HG02571 (cell line): ENCODE results near the gene DNAJB8.

Experiments used
- ATAC-seq: cut with Tn5 transposase; IDR thresholded peaks from one replicate; pipeline ENCODE4 v1.9.1; 2021; ENCODE audit warnings: mild to moderate bottlenecking, moderate library complexity; ENCODE audit not compliant: unreplicated experiment

DNAJB8 gene

DNA sequence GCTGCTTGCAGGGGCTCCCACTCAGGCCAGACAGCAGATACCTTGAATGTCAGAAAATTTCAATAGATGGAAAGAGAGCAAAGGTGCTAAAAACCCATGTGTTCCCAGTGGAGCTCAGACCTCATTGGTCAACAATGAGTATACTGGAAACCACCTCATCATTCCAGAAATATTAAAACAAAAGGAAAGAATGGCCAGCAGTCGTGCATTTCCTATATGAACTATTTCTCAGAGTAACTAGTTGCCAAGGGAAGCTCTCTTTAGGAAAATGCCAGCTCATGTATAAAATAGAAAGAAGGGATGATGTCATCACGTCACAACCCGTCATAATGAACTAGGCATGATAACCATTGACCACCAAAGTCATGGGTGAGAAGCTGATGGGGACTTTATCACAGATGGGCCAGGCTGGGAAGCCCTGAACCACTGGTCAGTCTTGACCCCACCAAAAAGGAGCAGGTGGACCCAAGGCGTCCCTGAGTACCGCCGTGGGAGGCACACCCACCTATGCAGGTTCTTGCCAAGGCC, 17.5 kb downstream of the DNAJB8 start:
- no peak for ATAC-seq

DNA sequence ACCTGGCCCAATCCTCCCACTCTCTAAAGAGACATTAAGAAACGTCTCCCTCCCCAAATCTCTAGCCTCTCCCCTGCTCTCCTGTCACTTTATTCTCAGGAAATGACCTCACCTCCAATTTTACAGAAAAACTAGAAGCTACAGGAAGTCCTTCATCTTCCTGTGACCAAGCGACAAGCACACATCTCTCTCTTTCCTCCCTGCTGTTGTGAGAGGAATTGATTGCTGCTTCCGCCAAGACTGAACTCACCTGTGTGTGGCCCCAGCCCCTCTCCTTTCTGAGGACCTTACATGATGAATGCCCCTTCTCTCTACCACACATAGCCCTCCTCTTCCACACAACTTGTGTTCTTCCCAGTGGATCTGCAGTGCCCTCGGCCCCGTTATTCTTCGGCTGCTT, 18.2 kb downstream of the DNAJB8 start:
- no peak for ATAC-seq

- no peak for ATAC-seq
Measured at GRCh38 chr3:128447561-128448013, 19.1 kb downstream of the DNAJB8 start.

- ATAC-seq: no peak
Measured at GRCh38 chr3:128446821-128447220, 19.9 kb downstream of the DNAJB8 start.

GRCh38 chr3:128445357-128445756, 21.3 kb downstream of the DNAJB8 start:
- no peak for ATAC-seq

GRCh38 chr3:128443771-128444170, 22.9 kb downstream of the DNAJB8 start:
- no peak for ATAC-seq

GRCh38 chr3:128442949-128443348, 23.7 kb downstream of the DNAJB8 start:
- no peak for ATAC-seq

GRCh38 chr3:128442070-128442469, 24.6 kb downstream of the DNAJB8 start:
- ATAC-seq: no peak

DNA sequence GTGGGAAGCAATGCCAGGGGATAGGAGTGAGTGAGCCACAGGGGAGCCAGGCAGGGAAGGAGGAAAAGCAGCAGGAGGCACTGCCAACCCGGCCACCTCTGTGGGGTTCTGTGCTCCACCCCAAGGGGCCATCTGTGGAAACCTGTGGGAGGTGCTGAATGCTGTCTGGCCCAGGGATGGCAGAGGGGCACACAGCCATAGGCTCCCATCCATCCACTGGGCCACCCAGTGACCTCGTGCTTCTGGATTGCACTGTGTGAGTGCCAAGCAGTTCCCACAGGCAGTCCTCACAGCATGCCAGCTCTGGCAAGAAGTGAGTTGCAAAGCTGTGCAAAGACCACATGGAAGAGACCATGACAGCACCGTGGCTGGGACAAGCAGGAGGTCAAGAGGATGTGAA, 27.5 kb downstream of the DNAJB8 start:
- ATAC-seq: no peak

DNA sequence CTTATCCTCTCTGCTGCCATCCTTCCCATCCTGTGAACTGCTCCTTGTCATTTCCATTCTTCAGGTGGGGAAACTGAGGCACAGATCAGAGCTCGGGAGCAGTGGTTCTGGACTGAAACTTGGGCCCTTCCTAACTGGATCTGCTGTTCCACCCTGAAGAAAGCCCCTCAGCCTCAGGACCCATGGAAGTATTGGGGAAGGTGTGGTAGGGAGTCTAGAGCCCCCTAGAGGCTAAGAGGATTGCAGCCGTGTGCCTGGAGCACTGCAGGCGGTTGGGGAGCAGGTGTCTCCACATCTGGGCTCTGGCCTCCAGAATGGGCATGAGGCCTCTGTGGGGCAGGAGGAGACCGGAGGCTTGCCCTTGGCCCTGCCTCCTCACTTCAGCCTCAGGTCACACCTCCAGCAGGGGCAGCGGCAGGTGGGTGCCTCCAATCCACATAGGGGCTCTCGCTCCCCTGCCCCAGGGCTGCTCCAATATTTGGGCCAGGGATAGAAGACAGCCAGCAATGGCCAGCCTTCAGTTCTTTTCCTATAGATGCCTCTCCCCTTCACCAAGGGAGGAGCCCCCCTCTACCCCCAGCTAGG, 28.1 kb downstream of the DNAJB8 start:
- no peak for ATAC-seq

DNA sequence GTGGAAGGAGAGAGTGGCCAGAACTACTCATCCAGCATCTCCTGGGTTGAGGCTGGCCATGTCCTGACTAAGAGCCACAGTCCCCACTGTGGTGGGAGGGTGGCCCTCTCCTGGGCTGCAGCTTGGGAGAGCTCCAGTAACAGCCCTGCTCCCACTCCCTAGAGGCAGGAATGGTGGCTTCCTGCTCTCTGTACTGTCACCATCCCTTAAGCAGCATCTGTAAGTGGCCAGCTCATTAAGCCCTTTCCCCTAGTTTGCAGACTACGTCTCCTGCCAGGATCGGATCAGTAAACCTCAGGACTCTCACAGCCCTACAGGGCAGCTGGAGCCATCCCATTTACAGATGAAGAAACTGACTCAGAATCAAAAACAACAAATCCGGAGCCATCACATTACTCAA, 30.5 kb downstream of the DNAJB8 start:
- no peak for ATAC-seq

- ATAC-seq: no peak
Measured at GRCh38 chr3:128435561-128435960, 31.1 kb downstream of the DNAJB8 start.

DNA sequence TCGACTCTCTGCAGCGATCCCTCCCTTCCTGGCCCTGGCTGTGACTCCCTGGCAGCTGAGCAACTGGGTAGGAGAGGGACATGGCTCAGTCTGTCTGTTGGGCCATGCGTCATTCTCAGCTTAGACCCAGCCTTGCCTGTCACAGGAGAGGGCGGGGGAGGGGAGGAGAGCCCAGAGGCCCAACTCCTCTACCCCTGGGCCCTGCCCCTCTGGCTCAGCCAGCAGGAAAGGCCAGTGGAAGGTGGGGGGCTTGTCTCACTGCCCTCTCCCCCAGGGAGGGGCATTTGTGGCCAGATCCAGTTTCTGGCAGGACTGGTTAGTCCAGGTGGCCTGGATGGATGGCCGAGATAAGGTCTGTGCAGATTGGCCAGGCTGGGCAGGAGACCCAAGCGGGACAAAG, 31.6 kb downstream of the DNAJB8 start:
- ATAC-seq: no peak

- no peak for ATAC-seq
Measured at GRCh38 chr3:128434524-128434923, 32.2 kb downstream of the DNAJB8 start.

DNA sequence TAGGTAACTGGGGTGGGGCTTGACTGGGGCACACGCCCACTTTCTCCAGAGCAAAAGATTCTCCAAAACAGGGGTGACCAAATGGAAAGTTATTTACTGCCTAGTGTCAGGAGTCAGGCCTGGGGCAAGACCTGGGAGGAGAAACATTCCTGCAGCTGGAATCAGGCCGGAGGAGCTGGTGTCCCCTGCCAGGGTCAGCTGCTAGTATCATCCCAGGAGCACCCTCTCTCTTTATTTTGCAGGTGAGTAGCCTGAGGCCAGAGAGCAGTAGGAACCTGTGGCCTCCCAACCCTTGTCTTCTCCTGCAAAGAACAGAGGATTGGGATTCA, 32.9 kb downstream of the DNAJB8 start:
- no peak for ATAC-seq

GRCh38 chr3:128432971-128433836, 33.5 kb downstream of the DNAJB8 start:
- ATAC-seq: no peak

DNA sequence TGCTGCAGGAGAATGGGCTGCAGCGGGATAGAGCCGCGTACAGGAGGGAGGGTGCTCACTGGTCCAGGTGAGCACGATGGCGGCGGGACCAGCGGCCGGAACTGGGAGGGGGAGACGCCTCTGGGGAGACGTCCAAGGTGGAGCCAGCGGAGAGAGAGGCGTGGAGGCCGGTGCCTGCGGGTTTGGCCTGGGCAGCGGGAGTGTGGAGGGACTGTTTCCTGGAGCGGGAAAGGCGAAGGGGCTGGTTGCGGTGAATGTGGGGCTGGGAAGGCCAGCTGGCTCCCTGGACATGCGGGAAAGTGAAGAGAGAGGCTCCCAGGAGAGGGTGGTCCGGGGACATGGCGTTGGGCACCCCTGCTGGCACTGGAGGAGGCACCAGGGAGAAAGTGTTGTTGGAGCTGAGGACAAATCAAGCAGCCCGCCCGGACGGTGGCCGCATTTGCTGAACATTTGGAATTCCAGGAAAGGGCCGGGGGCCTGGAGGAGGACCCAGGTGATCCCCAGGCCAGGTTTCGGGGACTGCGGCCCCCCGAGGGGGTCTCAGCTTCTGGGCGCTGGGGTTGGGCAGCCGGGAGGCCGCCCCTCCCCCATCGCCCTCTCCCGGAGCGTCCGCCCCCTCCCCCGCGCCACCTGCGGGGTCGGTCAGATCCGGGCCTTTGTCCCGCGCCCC, 34.3 kb downstream of the DNAJB8 start:
- ATAC-seq: no peak

- no peak for ATAC-seq
Measured at GRCh38 chr3:128431803-128432300, 34.8 kb downstream of the DNAJB8 start.

DNA sequence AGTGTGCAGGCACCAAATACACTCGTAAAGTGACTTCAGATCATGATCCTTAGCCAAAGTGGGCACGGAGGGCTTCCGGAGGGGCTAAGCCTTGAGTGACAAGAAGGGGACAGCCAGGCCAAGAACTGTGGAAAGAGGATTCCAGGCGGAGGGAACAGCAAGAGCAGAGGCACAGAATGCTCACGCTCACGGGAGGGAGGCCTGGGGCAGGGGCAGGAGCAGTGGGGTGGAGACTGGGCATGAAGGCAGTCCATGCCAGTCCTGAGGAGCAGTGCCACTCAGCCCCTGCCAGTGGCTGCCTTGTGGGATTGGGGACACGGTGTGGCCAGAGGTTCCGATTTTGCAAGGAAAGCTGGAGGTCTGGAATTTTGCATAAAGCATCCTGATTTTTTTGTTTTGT, 36.0 kb downstream of the DNAJB8 start:
- ATAC-seq: no peak

- no peak for ATAC-seq
Measured at GRCh38 chr3:128430301-128430700, 36.4 kb downstream of the DNAJB8 start.

- ATAC-seq: no peak
Measured at GRCh38 chr3:128429751-128430150, 36.9 kb downstream of the DNAJB8 start.

GRCh38 chr3:128429275-128429674, 37.4 kb downstream of the DNAJB8 start:
- no peak for ATAC-seq
